Neural cell (in vitro differentiated cells): ENCODE results near the gene MPP3.
A peak's percentile ranks its signal among the peaks of the same experiment; 100 is the strongest.

Experiments
- EP300 ChIP-seq: fragments of 450-650 bp; conservative IDR thresholded peaks from 2 replicates; pipeline ENCODE4 v1.6.1; 2014; ENCODE audit warnings: antibody characterized with exemption, mild to moderate bottlenecking, moderate library complexity; ENCODE audit not compliant: poor library complexity, severe bottlenecking
- EZH2 ChIP-seq: fragments of 200-600, 300-800 bp; shearing (Covaris generic), sonication (generic); IDR thresholded peaks from 2 replicates; pipeline ENCODE4 v1.6.1; 2014; ENCODE audit warnings: antibody characterized with exemption, low read length, borderline replicate concordance, mild to moderate bottlenecking; ENCODE audit not compliant: insufficient read depth, poor library complexity, severe bottlenecking
- MXI1 ChIP-seq: fragments of 450-650 bp; conservative IDR thresholded peaks from 2 replicates; pipeline ENCODE4 v1.6.1; 2014; ENCODE audit warnings: antibody characterized with exemption, mild to moderate bottlenecking; ENCODE audit not compliant: poor library complexity, severe bottlenecking
- POLR2AphosphoS5 ChIP-seq: IDR thresholded peaks from 2 replicates; pipeline ENCODE4 v1.6.1; 2012
- RAD21 ChIP-seq: fragments of 450-650 bp; conservative IDR thresholded peaks from 2 replicates; pipeline ENCODE4 v1.6.1; 2014; ENCODE audit warnings: antibody characterized with exemption, mild to moderate bottlenecking, moderate library complexity
- SMC3 ChIP-seq: fragments of 450-650 bp; conservative IDR thresholded peaks from 2 replicates; pipeline ENCODE4 v1.6.1; 2014; ENCODE audit warnings: antibody characterized with exemption, mild to moderate bottlenecking, moderate library complexity; ENCODE audit not compliant: poor library complexity
- TAF1 ChIP-seq: IDR thresholded peaks from 2 replicates; pipeline ENCODE4 v1.6.1; 2012; ENCODE audit warnings: low read depth
- TF ChIP-seq, protein P1 (sequence below): fragments of 450-650 bp; IDR thresholded peaks from 2 replicates; pipeline ENCODE4 v1.5.1; 2014; ENCODE audit warnings: antibody characterized with exemption, mild to moderate bottlenecking, moderate library complexity; ENCODE audit not compliant: poor library complexity, severe bottlenecking
- TF ChIP-seq, protein P2 (sequence below): IDR thresholded peaks from 2 replicates; pipeline ENCODE4 v1.6.1; 2012; ENCODE audit warnings: borderline replicate concordance

DNA sequence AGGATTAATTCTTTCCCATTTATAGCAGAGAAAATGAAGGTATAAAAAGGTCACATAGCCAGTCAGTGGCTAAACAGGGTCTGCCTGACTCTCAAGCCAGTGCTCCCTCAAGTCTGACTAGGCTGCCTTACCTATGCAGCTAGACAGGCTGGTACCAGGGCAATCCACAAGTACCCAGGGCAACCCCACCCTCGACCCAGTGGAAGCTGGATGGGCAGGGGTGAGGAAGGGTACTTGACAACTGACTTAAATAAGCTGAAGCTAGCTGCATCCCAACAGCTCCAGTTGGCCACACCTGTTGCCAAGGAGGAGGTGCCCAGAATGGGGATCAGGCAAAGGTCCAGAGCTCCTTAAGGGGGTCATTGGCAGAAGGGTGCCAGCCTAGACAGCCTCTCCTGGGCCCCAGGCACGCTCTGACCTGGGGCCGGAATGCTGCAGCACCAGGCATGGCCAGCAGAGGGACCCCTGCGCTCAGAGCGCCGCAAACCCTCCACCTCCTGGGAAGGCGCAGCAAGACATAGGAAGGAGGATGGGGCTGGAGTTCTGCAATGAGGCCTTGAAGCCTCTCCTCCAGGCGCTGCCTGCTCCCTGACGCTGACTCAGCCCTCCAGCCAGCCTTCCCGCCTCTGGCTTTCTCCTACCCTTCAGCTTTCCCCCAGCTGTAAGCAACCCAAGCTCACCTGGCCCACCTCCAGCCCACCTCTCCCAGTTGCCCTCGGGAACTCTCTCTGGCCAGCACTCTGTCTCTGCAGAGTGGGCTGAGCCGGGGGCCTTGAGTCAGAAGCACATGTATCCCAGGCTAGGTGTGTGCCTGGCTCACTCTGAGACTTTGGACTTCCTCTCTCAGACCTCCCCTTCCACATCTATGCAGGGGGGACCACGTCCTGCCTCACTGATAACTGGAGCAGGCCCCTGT lies 45.6 kb upstream of the MPP3 start:
- TF ChIP-seq, protein P1, sequence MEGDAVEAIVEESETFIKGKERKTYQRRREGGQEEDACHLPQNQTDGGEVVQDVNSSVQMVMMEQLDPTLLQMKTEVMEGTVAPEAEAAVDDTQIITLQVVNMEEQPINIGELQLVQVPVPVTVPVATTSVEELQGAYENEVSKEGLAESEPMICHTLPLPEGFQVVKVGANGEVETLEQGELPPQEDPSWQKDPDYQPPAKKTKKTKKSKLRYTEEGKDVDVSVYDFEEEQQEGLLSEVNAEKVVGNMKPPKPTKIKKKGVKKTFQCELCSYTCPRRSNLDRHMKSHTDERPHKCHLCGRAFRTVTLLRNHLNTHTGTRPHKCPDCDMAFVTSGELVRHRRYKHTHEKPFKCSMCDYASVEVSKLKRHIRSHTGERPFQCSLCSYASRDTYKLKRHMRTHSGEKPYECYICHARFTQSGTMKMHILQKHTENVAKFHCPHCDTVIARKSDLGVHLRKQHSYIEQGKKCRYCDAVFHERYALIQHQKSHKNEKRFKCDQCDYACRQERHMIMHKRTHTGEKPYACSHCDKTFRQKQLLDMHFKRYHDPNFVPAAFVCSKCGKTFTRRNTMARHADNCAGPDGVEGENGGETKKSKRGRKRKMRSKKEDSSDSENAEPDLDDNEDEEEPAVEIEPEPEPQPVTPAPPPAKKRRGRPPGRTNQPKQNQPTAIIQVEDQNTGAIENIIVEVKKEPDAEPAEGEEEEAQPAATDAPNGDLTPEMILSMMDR = peak; percentile 96
- TF ChIP-seq SMC3 = peak; percentile 93
- no peak for TF ChIP-seq MXI1
- TF ChIP-seq EP300 = no peak
- peak; percentile 88 for TF ChIP-seq RAD21
- TF ChIP-seq, protein P2, sequence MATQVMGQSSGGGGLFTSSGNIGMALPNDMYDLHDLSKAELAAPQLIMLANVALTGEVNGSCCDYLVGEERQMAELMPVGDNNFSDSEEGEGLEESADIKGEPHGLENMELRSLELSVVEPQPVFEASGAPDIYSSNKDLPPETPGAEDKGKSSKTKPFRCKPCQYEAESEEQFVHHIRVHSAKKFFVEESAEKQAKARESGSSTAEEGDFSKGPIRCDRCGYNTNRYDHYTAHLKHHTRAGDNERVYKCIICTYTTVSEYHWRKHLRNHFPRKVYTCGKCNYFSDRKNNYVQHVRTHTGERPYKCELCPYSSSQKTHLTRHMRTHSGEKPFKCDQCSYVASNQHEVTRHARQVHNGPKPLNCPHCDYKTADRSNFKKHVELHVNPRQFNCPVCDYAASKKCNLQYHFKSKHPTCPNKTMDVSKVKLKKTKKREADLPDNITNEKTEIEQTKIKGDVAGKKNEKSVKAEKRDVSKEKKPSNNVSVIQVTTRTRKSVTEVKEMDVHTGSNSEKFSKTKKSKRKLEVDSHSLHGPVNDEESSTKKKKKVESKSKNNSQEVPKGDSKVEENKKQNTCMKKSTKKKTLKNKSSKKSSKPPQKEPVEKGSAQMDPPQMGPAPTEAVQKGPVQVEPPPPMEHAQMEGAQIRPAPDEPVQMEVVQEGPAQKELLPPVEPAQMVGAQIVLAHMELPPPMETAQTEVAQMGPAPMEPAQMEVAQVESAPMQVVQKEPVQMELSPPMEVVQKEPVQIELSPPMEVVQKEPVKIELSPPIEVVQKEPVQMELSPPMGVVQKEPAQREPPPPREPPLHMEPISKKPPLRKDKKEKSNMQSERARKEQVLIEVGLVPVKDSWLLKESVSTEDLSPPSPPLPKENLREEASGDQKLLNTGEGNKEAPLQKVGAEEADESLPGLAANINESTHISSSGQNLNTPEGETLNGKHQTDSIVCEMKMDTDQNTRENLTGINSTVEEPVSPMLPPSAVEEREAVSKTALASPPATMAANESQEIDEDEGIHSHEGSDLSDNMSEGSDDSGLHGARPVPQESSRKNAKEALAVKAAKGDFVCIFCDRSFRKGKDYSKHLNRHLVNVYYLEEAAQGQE = no peak
- TF ChIP-seq POLR2AphosphoS5 = no peak
- TF ChIP-seq EZH2 = no peak
- TF ChIP-seq TAF1 = peak; percentile 37
